Measurements from ENCODE around the gene MAP3K20. TPM values are rescaled to one million over a fixed set of nuclear protein-coding genes. Genes with fewer than 3 reads are reported as not detected.
"Not testable (repeated sequence)": the region's sequence is repeated elsewhere in the genome, so short reads cannot be mapped to it uniquely, and the experiment has no call there.

Gene MAP3K20
- total RNA-seq, 2 experiments from 2014 or later = 6.5 to 7.0 TPM

DNA sequence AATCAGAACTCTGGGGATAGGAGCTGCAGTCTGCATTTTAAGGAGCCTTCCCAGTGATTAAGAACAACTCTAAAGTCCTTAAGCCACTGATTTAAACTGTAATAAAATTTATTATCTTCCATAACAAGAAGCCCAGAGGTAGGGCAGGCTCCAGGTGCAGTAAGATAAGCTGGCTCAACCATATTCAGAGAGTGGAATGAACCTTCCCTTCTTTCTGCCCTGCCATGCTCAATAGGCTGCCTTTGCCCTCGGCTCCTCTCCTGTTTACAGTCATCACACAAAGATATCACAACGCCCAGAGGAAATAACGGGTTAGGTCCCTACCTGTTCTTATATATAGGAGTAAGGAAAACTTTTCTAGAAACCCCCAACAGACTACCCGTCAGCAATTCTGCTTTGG is 188.5 kb downstream of the MAP3K20 start:
- peaks cover 8% of the 10 kb centered on the region for H3K27me3 Mint-ChIP-seq
- CTCF ChIA-PET = no interaction called here
- H3K27ac Mint-ChIP-seq = no peak overlapping the region
- POLR2A ChIA-PET = no interaction called here
- no peak for DNase-seq
- peak overlapping the region; percentile 14 for H3K4me3 Mint-ChIP-seq
- no peaks in the 10 kb centered on the region for H3K36me3 Mint-ChIP-seq
- intact Hi-C loops (cut with micrococcal nuclease) = loop anchor here (1.0 kb wide), 1 partner anchor 22 kb away; no protein-coding TSS in a partner anchor
- H3K4me1 Mint-ChIP-seq (ENCODE audit: low read depth) = peaks cover 12% of the 10 kb centered on the region
- H3K9me3 Mint-ChIP-seq = no peaks in the 10 kb centered on the region

GRCh38 chr2:173264603-173265366 is 189.1 kb downstream of the MAP3K20 start:
- POLR2A ChIA-PET = no interaction called here

DNA sequence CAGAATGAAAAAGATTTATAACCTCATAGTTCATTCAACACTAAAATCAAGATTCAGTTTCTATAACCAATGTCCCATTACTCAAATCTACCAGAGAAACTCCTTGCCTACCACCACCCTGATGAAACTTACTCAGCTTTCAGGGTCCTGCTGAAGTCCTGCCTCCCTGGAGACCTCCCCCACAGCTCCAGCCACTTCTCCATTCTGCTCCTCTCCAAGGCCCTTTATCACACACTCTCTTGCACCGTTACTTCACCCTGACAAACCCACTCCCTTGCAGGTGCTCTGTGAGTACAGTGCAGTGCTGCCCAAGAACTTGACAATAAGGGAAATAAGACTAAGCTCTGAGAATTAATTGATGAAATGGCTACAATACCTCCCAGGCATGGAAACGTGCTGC is 195.5 kb downstream of the MAP3K20 start:
- Mint-ChIP-seq H3K4me3 (no peak overlapping the region), H3K36me3 (no peaks in the 10 kb centered on the region), H3K9me3 (peaks cover 3% of the 10 kb centered on the region), H3K4me1 (ENCODE audit: low read depth) (no peaks in the 10 kb centered on the region), H3K27me3 (peaks cover 8% of the 10 kb centered on the region), H3K27ac (no peak overlapping the region)
- DNase-seq = no peak
- ChIA-PET CTCF (no interaction called here), POLR2A (no interaction called here)
- intact Hi-C loops (cut with micrococcal nuclease) = no loop called here

More at GRCh38 chr2:173264603-173265366, 189.1 kb downstream of the MAP3K20 start:
- H3K27ac Mint-ChIP-seq = no peak overlapping the region
- H3K27me3 Mint-ChIP-seq = peaks cover 8% of the 10 kb centered on the region
- H3K4me1 Mint-ChIP-seq (ENCODE audit: low read depth) = peaks cover 12% of the 10 kb centered on the region
- H3K9me3 Mint-ChIP-seq = no peaks in the 10 kb centered on the region
- H3K36me3 Mint-ChIP-seq = no peaks in the 10 kb centered on the region
- H3K4me3 Mint-ChIP-seq = peak overlapping the region; percentile 14
- intact Hi-C loops (cut with micrococcal nuclease) = loop anchor here (1.0 kb wide), 1 partner anchor 22 kb away; no protein-coding TSS in a partner anchor
- CTCF ChIA-PET = no interaction called here
- peak; percentile 55 for DNase-seq

DNA sequence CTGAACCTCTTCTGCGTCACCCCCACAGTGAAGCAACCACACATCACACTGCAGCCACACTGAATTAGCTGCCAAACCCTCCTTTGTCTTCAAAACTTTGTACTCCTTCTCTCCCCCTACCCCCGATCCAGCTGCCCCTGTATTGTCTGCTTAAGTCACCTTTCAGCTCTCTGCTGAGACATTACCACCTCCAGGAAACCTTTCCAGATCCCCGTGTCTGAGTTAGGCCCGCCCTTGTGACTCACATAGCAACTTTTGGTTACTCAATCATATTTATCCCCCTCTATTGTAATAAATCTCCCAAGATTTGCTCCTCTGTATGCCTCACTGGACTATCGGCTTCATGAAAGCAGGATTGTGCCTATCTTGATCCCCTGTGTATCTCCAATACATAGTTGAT is 196.2 kb downstream of the MAP3K20 start:
- POLR2A ChIA-PET = no interaction called here
- CTCF ChIA-PET = no interaction called here
- intact Hi-C loops (cut with micrococcal nuclease) = no loop called here
- Mint-ChIP-seq H3K27me3 (peaks cover 9% of the 10 kb centered on the region), H3K27ac (no peak overlapping the region), H3K9me3 (peaks cover 3% of the 10 kb centered on the region), H3K4me1 (ENCODE audit: low read depth) (no peaks in the 10 kb centered on the region), H3K4me3 (no peak overlapping the region), H3K36me3 (no peaks in the 10 kb centered on the region)
- DNase-seq = no peak

- no peak overlapping the region for H3K27ac Mint-ChIP-seq
- no peaks in the 10 kb centered on the region for H3K4me1 Mint-ChIP-seq (ENCODE audit: low read depth)
- ChIA-PET POLR2A (no interaction called here), CTCF (no interaction called here)
- no peak overlapping the region for H3K4me3 Mint-ChIP-seq
- peaks cover 3% of the 10 kb centered on the region for H3K9me3 Mint-ChIP-seq
- H3K27me3 Mint-ChIP-seq = peaks cover 17% of the 10 kb centered on the region
- intact Hi-C loops (cut with micrococcal nuclease) = no loop called here
- no peak for DNase-seq
- no peaks in the 10 kb centered on the region for H3K36me3 Mint-ChIP-seq
Measured at GRCh38 chr2:173272849-173273248, 197.2 kb downstream of the MAP3K20 start.

GRCh38 chr2:173278794-173279526 is 203.3 kb downstream of the MAP3K20 start:
- Mint-ChIP-seq H3K27ac (peak overlapping the region; percentile 42), H3K4me1 (ENCODE audit: low read depth) (peaks cover 22% of the 10 kb centered on the region), H3K27me3 (peaks cover 15% of the 10 kb centered on the region), H3K9me3 (peaks cover 2% of the 10 kb centered on the region), H3K4me3 (no peak overlapping the region), H3K36me3 (no peaks in the 10 kb centered on the region)
- ChIA-PET POLR2A (interaction anchor here (0.6 kb wide), 1 partner anchor 831 kb away, joined by 3 read pairs; no protein-coding TSS in a partner anchor), CTCF (interaction anchor here (0.6 to 1.1 kb wide), 2 partner anchors 40 to 121 kb away, joined by 3 read pairs; no protein-coding TSS in a partner anchor)
- no peak for DNase-seq
- intact Hi-C loops (cut with micrococcal nuclease) = loop anchor here (1.0 kb wide), 3 partner anchors 9 to 230 kb away; partner anchors contain the start of gene CDCA7

GRCh38 chr2:173279527-173279868 is 203.9 kb downstream of the MAP3K20 start:
- DNase-seq = no peak
- Mint-ChIP-seq H3K36me3 (no peaks in the 10 kb centered on the region), H3K4me3 (no peak overlapping the region), H3K27me3 (peaks cover 15% of the 10 kb centered on the region), H3K4me1 (ENCODE audit: low read depth) (peaks cover 22% of the 10 kb centered on the region), H3K9me3 (no peaks in the 10 kb centered on the region), H3K27ac (peak overlapping the region; percentile 42)
- ChIA-PET POLR2A (interaction anchor here (0.6 kb wide), 1 partner anchor 830 kb away, joined by 3 read pairs; no protein-coding TSS in a partner anchor), CTCF (interaction anchor here (0.6 to 1.1 kb wide), 2 partner anchors 40 to 121 kb away, joined by 3 read pairs; no protein-coding TSS in a partner anchor)
- intact Hi-C loops (cut with micrococcal nuclease) = loop anchor here (1.0 kb wide), 3 partner anchors 9 to 230 kb away; partner anchors contain the start of gene CDCA7

DNA sequence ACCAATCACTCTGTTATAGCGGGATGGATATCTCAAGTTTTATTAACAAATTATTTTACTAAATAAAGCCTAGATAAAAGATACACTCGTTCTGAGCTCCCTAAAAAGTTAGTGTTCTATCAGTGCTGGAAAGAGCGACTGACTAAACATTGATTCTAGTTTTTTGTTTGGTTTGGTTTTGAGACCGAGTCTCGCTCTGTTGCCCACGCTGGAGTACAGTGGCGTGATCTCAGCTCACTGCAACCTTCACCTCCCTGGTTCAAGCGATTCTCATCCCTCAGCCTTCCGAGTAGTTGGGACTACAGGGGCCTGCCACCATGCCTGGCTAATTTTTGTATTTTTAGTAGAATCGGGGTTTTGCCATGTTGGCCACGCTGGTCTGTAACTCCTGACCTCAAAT is 205.2 kb downstream of the MAP3K20 start:
- ChIA-PET POLR2A (interaction anchor here (0.6 to 1.0 kb wide), 2 partner anchors 41 to 1212 kb away, joined by 3 to 6 read pairs; no protein-coding TSS in a partner anchor), CTCF (interaction anchor here (1.1 kb wide), 1 partner anchor 120 kb away, joined by 3 read pairs; no protein-coding TSS in a partner anchor)
- H3K4me3 Mint-ChIP-seq = no peak overlapping the region
- H3K27me3 Mint-ChIP-seq = peaks cover 13% of the 10 kb centered on the region
- H3K4me1 Mint-ChIP-seq (ENCODE audit: low read depth) = peaks cover 27% of the 10 kb centered on the region
- no peaks in the 10 kb centered on the region for H3K36me3 Mint-ChIP-seq
- intact Hi-C loops (cut with micrococcal nuclease) = loop anchor here (10.0 kb wide), 2 partner anchors 164 to 754 kb away; no protein-coding TSS in a partner anchor
- no peaks in the 10 kb centered on the region for H3K9me3 Mint-ChIP-seq
- H3K27ac Mint-ChIP-seq = no peak overlapping the region
- peak; percentile 55 for DNase-seq

- H3K9me3 Mint-ChIP-seq, DNase-seq, CTCF ChIA-PET, H3K27ac Mint-ChIP-seq, H3K4me3 Mint-ChIP-seq, H3K36me3 Mint-ChIP-seq: not testable (repeated sequence)
- POLR2A ChIA-PET = interaction anchor here (0.6 kb wide), 1 partner anchor 77 kb away, joined by 3 read pairs; no protein-coding TSS in a partner anchor
- intact Hi-C loops (cut with micrococcal nuclease) = loop anchor here (10.0 kb wide), 2 partner anchors 163 to 753 kb away; no protein-coding TSS in a partner anchor
- Mint-ChIP-seq H3K4me1 (ENCODE audit: low read depth) (peaks cover 36% of the 10 kb centered on the region), H3K27me3 (peaks cover 11% of the 10 kb centered on the region)
Measured at GRCh38 chr2:173281898-173282297, 206.3 kb downstream of the MAP3K20 start.

DNA sequence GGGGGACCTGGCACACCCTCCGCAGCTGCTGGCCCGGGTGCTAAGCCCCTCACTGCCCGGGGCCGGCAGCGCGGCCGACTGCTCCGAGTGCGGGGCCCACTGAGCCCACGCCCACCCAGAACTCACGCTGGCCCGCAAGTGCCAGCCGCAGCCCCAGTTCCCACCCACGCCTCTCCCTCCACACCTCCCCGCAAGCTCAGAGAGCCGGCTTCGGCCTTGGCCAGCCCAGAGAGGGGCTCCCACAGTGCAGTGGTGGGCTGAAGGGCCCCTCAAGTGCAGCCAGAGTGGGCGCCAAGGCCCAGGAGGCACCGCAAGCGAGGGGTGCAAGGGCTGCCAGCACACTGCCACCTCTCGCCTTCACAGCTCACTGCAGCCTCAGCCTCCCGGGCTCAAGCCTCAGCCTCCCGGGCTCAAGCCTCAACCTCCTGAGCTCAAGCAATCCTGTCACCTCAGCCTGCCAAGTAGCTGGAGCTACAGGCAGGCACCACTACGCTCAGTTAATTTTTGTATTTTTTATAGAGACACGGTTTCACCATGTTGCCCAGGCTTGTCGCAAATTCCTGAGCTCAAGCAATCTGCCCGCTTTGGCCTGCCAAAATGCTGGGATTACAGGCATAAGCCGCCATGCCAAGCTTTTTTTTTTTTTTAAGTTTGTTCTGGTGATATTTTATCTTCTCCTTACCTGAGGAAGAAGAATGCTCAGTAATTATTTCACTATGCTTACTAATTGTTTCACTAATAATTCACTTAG is 207.3 kb downstream of the MAP3K20 start:
- peaks cover 2% of the 10 kb centered on the region for H3K27me3 Mint-ChIP-seq
- H3K9me3 Mint-ChIP-seq = no peaks in the 10 kb centered on the region
- intact Hi-C loops (cut with micrococcal nuclease) = loop anchor here (10.0 kb wide), 2 partner anchors 162 to 752 kb away; no protein-coding TSS in a partner anchor
- no peaks in the 10 kb centered on the region for H3K36me3 Mint-ChIP-seq
- ChIA-PET CTCF (no interaction called here), POLR2A (no interaction called here)
- peaks cover 36% of the 10 kb centered on the region for H3K4me1 Mint-ChIP-seq (ENCODE audit: low read depth)
- H3K27ac Mint-ChIP-seq = no peak overlapping the region
- H3K4me3 Mint-ChIP-seq = no peak overlapping the region
- no peak for DNase-seq

DNA sequence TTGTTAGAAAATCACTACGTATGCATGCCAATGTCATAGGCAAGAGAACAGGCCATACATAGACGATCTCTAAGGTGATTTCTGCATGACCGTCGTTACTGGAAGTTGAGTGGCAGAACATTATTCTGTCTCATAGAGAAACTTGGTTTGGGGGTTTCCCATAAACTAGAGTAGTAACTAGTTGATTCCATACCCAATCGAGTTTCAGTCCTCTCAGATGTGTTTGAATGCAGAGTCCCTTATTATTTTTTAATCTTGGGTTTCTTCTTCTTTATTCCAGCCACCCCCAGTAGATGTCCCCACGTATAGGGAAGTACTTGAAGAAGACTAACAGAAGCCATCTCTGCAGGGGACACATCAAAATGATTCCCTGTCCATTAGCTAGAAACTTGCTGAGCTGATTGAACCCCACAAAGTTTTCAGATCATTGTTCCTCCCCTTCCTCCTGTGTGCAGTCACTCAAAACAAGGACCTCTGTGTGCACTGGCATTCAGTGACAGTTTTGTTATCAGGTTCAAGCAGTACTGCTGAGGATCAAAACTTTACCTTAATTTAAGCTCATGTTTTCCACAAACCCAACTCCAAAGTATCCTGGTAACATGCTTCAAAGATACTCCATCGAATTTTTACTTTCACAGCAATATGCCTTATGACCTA is 210.6 kb downstream of the MAP3K20 start:
- H3K9me3 Mint-ChIP-seq = no peaks in the 10 kb centered on the region
- peaks cover 23% of the 10 kb centered on the region for H3K4me1 Mint-ChIP-seq (ENCODE audit: low read depth)
- peak; percentile 30 for DNase-seq
- H3K4me3 Mint-ChIP-seq = no peak overlapping the region
- ChIA-PET POLR2A (interaction anchor here (1.0 to 1.2 kb wide), 3 partner anchors 21 to 68 kb away, joined by 3 to 4 read pairs (median 3); no protein-coding TSS in a partner anchor), CTCF (interaction anchor here (0.6 to 1.1 kb wide), 5 partner anchors 67 to 389 kb away, joined by 3 read pairs; no protein-coding TSS in a partner anchor)
- H3K27me3 Mint-ChIP-seq = no peaks in the 10 kb centered on the region
- peak overlapping the region; percentile 50 for H3K27ac Mint-ChIP-seq
- no peaks in the 10 kb centered on the region for H3K36me3 Mint-ChIP-seq
- intact Hi-C loops (cut with micrococcal nuclease) = loop anchor here (1.0 to 10.0 kb wide), 8 partner anchors 22 to 749 kb away; partner anchors contain the start of gene CDCA7

All from activated CD4-positive, alpha-beta memory T cell treated with anti-CD3 and anti-CD28 coated beads for 36 hours (primary cell).